HG03571 (cell line): ENCODE measurements around the gene DPYD.

Experiments
- ATAC-seq: cut with Tn5 transposase; IDR thresholded peaks from one replicate; pipeline ENCODE4 v1.9.1; 2021; ENCODE audit not compliant: unreplicated experiment

DPYD gene

GRCh38 chr1:97114842-97115241 lies 806.0 kb downstream of the DPYD start:
- no peak for ATAC-seq

DNA sequence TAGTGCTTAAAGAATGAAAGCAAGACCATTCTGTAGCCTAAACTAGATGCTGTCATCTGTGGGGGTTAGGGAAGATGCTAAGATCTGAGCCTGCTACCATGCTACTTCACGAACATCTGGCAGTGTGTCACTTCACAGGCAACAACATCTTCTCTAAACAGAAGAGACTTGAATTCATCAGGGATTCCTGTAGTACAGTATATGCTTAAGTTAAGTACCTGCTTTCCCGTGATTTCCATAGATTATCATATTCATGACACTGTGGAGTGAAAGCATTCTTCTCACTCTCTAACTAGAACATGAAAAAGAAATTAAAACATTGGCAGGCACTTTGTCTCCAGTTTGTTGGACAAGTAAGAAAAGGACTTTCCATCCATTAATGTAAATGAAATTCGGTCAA lies 808.4 kb downstream of the DPYD start:
- no peak for ATAC-seq

GRCh38 chr1:97108179-97108578 lies 812.7 kb downstream of the DPYD start:
- no peak for ATAC-seq

- ATAC-seq, result no peak
Measured at GRCh38 chr1:97105531-97105930, 815.3 kb downstream of the DPYD start.

DNA sequence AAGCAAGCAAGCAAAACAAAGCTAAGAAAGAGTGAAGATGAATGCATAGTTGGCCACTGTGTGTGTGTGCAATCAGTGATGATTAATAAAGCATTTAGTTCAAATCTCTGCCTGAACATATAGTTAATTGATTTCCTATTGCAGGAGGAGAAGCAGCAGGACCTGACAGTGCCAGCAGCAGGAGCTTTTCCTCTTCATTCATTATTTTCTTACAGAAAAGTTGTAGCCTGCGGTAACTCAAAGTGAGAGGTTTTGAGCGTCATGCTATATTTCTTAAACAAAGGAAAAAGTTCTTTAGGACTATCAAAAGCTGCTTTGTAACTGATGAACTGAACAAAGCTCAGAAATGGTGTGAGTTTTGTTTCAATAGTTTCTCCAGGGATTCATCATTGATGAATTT lies 819.3 kb downstream of the DPYD start:
- ATAC-seq, result no peak

DNA sequence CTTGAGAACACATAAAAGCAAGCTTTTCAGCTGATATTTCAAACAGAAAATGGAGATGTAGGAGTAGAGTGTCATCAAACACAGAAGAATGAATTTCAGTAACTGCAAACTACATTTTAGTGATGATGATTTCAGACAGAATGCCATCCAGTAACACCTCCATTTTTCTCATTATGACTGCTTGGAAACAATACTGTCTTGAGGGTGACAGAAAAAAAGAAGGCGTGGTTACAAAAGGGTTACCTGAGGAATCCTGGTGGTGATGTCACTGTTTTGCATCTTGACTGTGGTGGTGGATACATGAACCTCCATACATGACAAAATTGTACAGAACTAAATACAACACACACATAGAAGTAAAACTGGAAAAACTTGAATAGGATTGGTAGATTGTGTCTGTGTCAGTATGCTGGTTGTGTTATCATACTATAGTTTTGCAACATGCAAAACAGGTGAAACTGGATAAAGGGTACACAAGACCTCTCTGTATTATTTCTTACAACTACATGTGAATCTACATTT lies 823.4 kb downstream of the DPYD start:
- no peak for ATAC-seq

DNA sequence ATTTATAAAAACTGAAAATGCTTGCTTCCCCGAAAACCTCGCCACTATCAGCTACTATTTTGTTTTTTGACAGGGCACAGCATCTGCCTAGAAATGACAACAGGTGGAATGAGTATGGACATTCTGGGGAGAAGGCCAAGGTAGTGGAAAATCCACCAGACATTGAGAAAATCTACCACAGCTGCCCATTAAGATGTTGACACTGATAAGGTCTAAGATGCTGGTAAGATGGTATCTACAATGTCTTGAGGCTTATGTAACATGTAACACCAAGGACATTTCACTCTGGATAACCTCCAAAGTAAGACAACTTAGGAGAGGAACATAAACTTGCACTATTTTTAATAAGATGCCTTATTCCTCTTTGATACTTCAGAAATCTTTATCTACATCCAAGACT lies 825.1 kb downstream of the DPYD start:
- no peak for ATAC-seq

GRCh38 chr1:97094247-97094972 lies 826.4 kb downstream of the DPYD start:
- ATAC-seq, result no peak

GRCh38 chr1:97093741-97094140 lies 827.1 kb downstream of the DPYD start:
- no peak for ATAC-seq

- ATAC-seq, result no peak
Measured at GRCh38 chr1:97092824-97093223, 828.0 kb downstream of the DPYD start.

GRCh38 chr1:97091679-97092078 lies 829.2 kb downstream of the DPYD start:
- ATAC-seq, result no peak

GRCh38 chr1:97091263-97091662 lies 829.6 kb downstream of the DPYD start:
- no peak for ATAC-seq

DNA sequence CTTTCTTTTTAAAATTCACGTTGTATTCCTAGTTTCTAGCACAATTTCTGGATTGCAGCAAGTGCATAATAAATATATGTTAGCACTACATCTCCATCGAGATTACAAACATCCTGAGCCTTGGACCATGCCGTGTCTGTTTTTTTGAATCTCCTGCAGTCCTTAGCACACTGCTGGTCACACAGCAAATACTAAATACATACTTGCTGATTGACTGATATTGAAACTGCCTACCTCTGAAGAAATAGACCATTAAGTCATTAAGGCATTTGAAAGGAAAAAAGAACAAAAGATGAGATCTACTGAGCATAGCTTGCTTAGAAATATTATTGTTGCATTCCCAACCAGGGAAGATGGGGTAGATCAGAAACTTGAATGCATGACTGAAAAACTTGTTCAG lies 830.1 kb downstream of the DPYD start:
- no peak for ATAC-seq

- ATAC-seq, result no peak
Measured at GRCh38 chr1:97089173-97089572, 831.7 kb downstream of the DPYD start.

DNA sequence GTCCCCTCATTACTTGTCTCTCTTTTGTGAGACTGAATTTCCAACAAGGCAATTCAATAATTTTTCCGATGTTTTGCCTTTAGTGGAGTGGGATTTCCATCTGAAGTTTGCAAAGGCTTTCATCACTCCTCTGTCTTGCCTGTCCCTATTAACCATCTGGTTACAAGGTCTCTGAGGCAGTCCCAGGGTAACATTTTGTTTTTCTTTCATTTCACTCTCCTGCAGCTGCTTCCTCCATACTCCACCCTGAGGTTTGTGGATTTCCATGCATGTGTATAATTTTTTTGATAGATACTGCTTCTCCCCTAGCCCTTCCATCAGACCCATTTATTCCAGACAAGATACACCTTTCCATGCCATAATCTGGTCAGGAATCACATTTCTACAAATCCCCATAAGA lies 832.4 kb downstream of the DPYD start:
- no peak for ATAC-seq

GRCh38 chr1:97084546-97084945 lies 836.3 kb downstream of the DPYD start:
- no peak for ATAC-seq

DNA sequence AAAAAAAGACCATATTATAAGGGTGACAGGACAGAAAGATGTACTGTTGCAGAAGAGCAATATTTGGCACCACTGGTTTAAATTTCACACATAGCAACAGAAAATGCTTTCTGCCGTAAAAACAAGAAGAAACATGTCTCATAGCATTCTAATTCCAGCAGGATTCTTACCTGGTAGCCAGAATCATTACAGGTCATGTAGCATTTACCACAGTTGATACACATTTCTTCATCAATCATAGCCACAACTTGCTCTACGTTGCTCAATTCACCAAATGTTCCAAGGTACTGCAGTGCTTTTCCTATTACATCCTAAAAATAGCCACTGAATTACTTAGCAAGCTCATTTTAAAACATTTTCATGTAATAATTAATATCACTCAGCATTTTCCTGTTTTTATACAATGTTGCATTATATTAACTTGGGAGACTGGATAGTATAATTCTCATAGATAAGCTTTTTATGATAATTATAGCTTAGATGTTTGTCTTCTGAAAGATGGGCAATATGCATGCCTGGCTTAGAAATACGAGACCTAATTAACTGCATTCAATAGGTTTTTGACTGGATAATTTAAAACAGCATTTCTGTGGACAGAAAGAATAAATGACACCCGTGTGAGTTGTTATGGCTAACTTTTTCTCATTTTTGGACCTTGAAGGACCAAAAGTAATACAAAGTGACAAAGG lies 838.5 kb downstream of the DPYD start:
- no peak for ATAC-seq

GRCh38 chr1:97078872-97079271 lies 842.0 kb downstream of the DPYD start:
- no peak for ATAC-seq

DNA sequence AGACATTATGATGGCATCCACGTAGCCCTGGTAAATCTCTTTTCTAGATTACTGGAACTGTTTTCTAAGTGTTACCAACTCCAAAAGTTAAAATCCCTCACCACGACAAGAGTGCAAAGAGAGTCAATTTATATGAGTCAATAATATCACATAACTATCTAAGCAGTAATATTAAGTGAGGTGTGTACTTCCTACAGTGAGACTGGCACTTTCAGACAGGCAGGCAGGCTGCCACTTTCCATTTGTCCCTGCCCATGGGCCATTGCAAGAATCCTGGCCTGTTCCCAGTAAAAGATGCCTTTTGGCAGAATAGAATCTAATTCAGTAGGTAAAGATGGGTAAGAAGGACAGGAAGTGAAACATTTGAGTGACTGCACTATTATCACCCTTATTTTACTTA lies 843.6 kb downstream of the DPYD start:
- ATAC-seq, result no peak

- ATAC-seq, result no peak
Measured at GRCh38 chr1:97074771-97075170, 846.1 kb downstream of the DPYD start.

DNA sequence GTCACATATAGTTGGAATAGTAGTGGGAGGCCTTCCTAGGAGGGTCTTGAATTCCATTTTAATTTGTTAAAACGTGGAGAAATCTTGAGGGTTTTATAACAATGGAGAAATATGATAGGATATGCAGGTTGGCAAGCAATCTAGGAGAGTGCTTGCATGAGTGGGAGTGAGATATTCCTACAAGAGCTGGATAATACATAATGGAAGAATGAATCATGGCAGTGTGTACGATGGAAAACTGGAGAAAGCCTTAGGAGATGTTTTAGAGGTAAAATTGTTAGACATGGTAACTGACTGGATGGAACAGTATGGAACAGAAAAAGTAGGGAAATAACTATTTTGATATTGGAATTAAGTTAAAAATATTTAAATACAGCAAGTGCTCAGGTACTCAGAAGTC lies 846.9 kb downstream of the DPYD start:
- ATAC-seq, result no peak

DNA sequence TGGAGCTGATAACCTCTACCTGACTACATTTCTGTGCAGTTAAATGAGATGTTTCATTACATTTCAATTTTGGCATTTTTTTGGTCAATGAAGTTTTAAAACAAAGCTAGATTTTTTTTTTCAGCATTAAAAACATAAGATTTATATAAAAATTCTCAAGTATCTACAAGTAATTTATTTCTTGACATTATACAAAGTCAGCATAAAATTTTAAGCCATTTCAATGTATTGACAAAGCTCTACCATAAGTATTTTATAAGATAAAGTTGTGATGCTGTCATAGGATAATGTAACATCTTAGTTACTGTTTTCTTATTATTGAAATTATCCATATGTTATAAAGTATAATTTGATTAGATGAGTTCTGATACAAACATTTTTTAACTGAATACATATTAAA lies 847.7 kb downstream of the DPYD start:
- ATAC-seq, result no peak

- ATAC-seq, result no peak
Measured at GRCh38 chr1:97071173-97071572, 849.7 kb downstream of the DPYD start.
